NCI-H2196 (cell line): ENCODE measurements around the gene TAAR8.
"Not testable (repeated sequence)": the region's sequence is repeated elsewhere in the genome, so short reads cannot be mapped to it uniquely, and the experiment has no call there.

Source experiments
- DNase-seq: peaks from one replicate; lab custom pipeline; 2025; ENCODE audit not compliant: unreplicated experiment; lab: John Stamatoyannopoulos, UW

The TAAR8 gene

GRCh38 chr6:132552372-132552771 lies at the start of gene TAAR8:
TAAR8 (plus strand) TSS chr6:132552672; CDS start chr6:132552693, 21 bp downstream.
- DNase-seq = no peak

GRCh38 chr6:132504757-132505156 lies 47.7 kb upstream of the TAAR8 start:
- no peak for DNase-seq

- no peak for DNase-seq
Observed at GRCh38 chr6:132505158-132505557, 47.3 kb upstream of the TAAR8 start.

GRCh38 chr6:132506461-132506860 lies 46.0 kb upstream of the TAAR8 start:
- no peak for DNase-seq

- no peak for DNase-seq
Observed at GRCh38 chr6:132506869-132507808, 45.3 kb upstream of the TAAR8 start.

- no peak for DNase-seq
Observed at GRCh38 chr6:132511210-132511830, 41.2 kb upstream of the TAAR8 start.

- no peak for DNase-seq
Observed at GRCh38 chr6:132511831-132512220, 40.6 kb upstream of the TAAR8 start.

- DNase-seq = no peak
Observed at GRCh38 chr6:132512342-132512637, 40.2 kb upstream of the TAAR8 start.

GRCh38 chr6:132512638-132513632 lies 39.5 kb upstream of the TAAR8 start, which contains the start of gene STX7:
STX7 (minus strand) TSS chr6:132513116; CDS start chr6:132503530, 9,586 bp downstream.
- peak; percentile 78 for DNase-seq

GRCh38 chr6:132513831-132514545 lies 38.5 kb upstream of the TAAR8 start:
- DNase-seq = no peak

- DNase-seq = no peak
Observed at GRCh38 chr6:132515386-132515785, 37.1 kb upstream of the TAAR8 start.

- DNase-seq = no peak
Observed at GRCh38 chr6:132520953-132521352, 31.5 kb upstream of the TAAR8 start.

GRCh38 chr6:132524646-132525045 lies 27.8 kb upstream of the TAAR8 start:
- no peak for DNase-seq

- no peak for DNase-seq
Observed at GRCh38 chr6:132525866-132526265, 26.6 kb upstream of the TAAR8 start.

GRCh38 chr6:132526461-132526860 lies 26.0 kb upstream of the TAAR8 start:
- no peak for DNase-seq

GRCh38 chr6:132527791-132528190 lies 24.7 kb upstream of the TAAR8 start:
- DNase-seq = no peak

GRCh38 chr6:132530293-132530974 lies 22.0 kb upstream of the TAAR8 start:
- DNase-seq = peak; percentile 68

GRCh38 chr6:132534546-132534945 lies 17.9 kb upstream of the TAAR8 start:
- not testable (repeated sequence) for DNase-seq

GRCh38 chr6:132537145-132537544 lies 15.3 kb upstream of the TAAR8 start:
- DNase-seq = no peak

- DNase-seq = no peak
Observed at GRCh38 chr6:132537977-132538376, 14.5 kb upstream of the TAAR8 start, which contains the start of gene TAAR9. TAAR9 (plus strand) TSS chr6:132538277; CDS start chr6:132538290, 13 bp downstream.
